ENCODE results near the gene CRAMP1.

The CRAMP1 gene

GRCh38 chr16:1666316-1666715, 54.2 kb downstream of the CRAMP1 start:
- Histone ChIP-seq H3K36me3 (replicated peaks in 1 of 2; ENCODE audit: control insufficient read depth in 2 of 2, insufficient read depth in 2 of 2, low read length in 2 of 2) (peaks cover 75 to 96% of the 10 kb centered on the region in 2 donors), H3K18ac (ENCODE audit: low read length) (no peak overlapping the region), H3K23ac (ENCODE audit: low read depth, low read length, poor library complexity) (no peak overlapping the region), H2BK5ac (ENCODE audit: low read length) (no peak overlapping the region), H2AK5ac (ENCODE audit: low read depth, low read length) (no peak overlapping the region), H2BK12ac (ENCODE audit: low read length) (no peak overlapping the region), H4K91ac (ENCODE audit: low read depth, low read length, poor library complexity) (no peak overlapping the region), H2BK120ac (ENCODE audit: low read depth, low read length) (no peak overlapping the region), H3K27me3 (ENCODE audit: control insufficient read depth in 3 of 3, insufficient read depth in 3 of 3, low read depth in 1 of 3, low read length in 3 of 3) (no peaks in the 10 kb centered on the region), H3K4me3 (ENCODE audit: low read length in 2 of 2) (no peak overlapping the region), H3K14ac (ENCODE audit: low read length) (no peak overlapping the region), H3K27ac (replicated peaks; ENCODE audit: low read length) (no peak overlapping the region), H2AFZ (ENCODE audit: low read length) (no peak overlapping the region), H3K4me1 (ENCODE audit: control insufficient read depth in 2 of 2, insufficient read depth in 1 of 2, low read depth in 1 of 2, low read length in 2 of 2) (no peaks in the 10 kb centered on the region), H3K9me3 (replicated peaks in 1 of 2; ENCODE audit: control insufficient read depth in 2 of 2, insufficient read depth in 1 of 2, low read depth in 1 of 2, low read length in 2 of 2) (no peaks in the 10 kb centered on the region), H3K79me1 (ENCODE audit: low read depth, low read length) (peaks cover 3% of the 10 kb centered on the region), H4K8ac (ENCODE audit: low read depth, low read length) (no peak overlapping the region), H2BK15ac (ENCODE audit: low read length) (no peak overlapping the region), H3K4me2 (ENCODE audit: insufficient read depth, low read length, poor library complexity, severe bottlenecking) (no peak overlapping the region), H3K9ac (ENCODE audit: low read depth, low read length, poor library complexity) (no peak overlapping the region), H3K4ac (ENCODE audit: low read length) (no peak overlapping the region)
- no peak for DNase-seq (ENCODE audit: low spot score)
- WGBS, 2 donors (ENCODE audit: extremely low coverage in 2 of 2, insufficient read length in 2 of 2, insufficient replicate concordance in 1 of 2), result no CpG with 5 or more reads among the region's 13 CpGs

- Histone ChIP-seq H2BK120ac (ENCODE audit: low read depth, low read length) (no peak overlapping the region), H3K4me3 (ENCODE audit: low read length in 2 of 2) (no peak overlapping the region), H3K27me3 (ENCODE audit: control insufficient read depth in 3 of 3, insufficient read depth in 3 of 3, low read depth in 1 of 3, low read length in 3 of 3) (no peaks in the 10 kb centered on the region), H2AK5ac (ENCODE audit: low read depth, low read length) (no peak overlapping the region), H3K27ac (replicated peaks; ENCODE audit: low read length) (no peak overlapping the region), H2BK5ac (ENCODE audit: low read length) (no peak overlapping the region), H4K91ac (ENCODE audit: low read depth, low read length, poor library complexity) (no peak overlapping the region), H3K14ac (ENCODE audit: low read length) (no peak overlapping the region), H3K9ac (ENCODE audit: low read depth, low read length, poor library complexity) (no peak overlapping the region), H2BK12ac (ENCODE audit: low read length) (no peak overlapping the region), H3K36me3 (replicated peaks in 1 of 2; ENCODE audit: control insufficient read depth in 2 of 2, insufficient read depth in 2 of 2, low read length in 2 of 2) (peaks cover 78 to 97% of the 10 kb centered on the region in 2 donors), H2AFZ (ENCODE audit: low read length) (no peak overlapping the region), H3K4me1 (ENCODE audit: control insufficient read depth in 2 of 2, insufficient read depth in 1 of 2, low read depth in 1 of 2, low read length in 2 of 2) (no peaks in the 10 kb centered on the region), H3K18ac (ENCODE audit: low read length) (no peak overlapping the region), H3K4ac (ENCODE audit: low read length) (no peak overlapping the region), H3K9me3 (replicated peaks in 1 of 2; ENCODE audit: control insufficient read depth in 2 of 2, insufficient read depth in 1 of 2, low read depth in 1 of 2, low read length in 2 of 2) (no peaks in the 10 kb centered on the region), H3K4me2 (ENCODE audit: insufficient read depth, low read length, poor library complexity, severe bottlenecking) (no peak overlapping the region), H3K79me1 (ENCODE audit: low read depth, low read length) (peaks cover 3% of the 10 kb centered on the region), H3K23ac (ENCODE audit: low read depth, low read length, poor library complexity) (no peak overlapping the region), H2BK15ac (ENCODE audit: low read length) (no peak overlapping the region), H4K8ac (ENCODE audit: low read depth, low read length) (no peak overlapping the region)
- no peak for DNase-seq (ENCODE audit: low spot score)
- WGBS, 2 donors (ENCODE audit: extremely low coverage in 2 of 2, insufficient read length in 2 of 2, insufficient replicate concordance in 1 of 2), result no CpG with 5 or more reads among the region's 8 CpGs
Observed at GRCh38 chr16:1667271-1667670, 55.1 kb downstream of the CRAMP1 start.

- Histone ChIP-seq H3K4ac (ENCODE audit: low read length) (no peak overlapping the region), H2AK5ac (ENCODE audit: low read depth, low read length) (no peak overlapping the region), H4K91ac (ENCODE audit: low read depth, low read length, poor library complexity) (no peak overlapping the region), H2BK120ac (ENCODE audit: low read depth, low read length) (no peak overlapping the region), H3K4me1 (ENCODE audit: control insufficient read depth in 2 of 2, insufficient read depth in 1 of 2, low read depth in 1 of 2, low read length in 2 of 2) (no peaks in the 10 kb centered on the region), H3K14ac (ENCODE audit: low read length) (no peak overlapping the region), H2BK15ac (ENCODE audit: low read length) (no peak overlapping the region), H2BK12ac (ENCODE audit: low read length) (no peak overlapping the region), H3K9me3 (replicated peaks in 1 of 2; ENCODE audit: control insufficient read depth in 2 of 2, insufficient read depth in 1 of 2, low read depth in 1 of 2, low read length in 2 of 2) (no peaks in the 10 kb centered on the region), H3K4me3 (ENCODE audit: low read length in 2 of 2) (no peak overlapping the region), H2BK5ac (ENCODE audit: low read length) (no peak overlapping the region), H2AFZ (ENCODE audit: low read length) (no peak overlapping the region), H3K79me1 (ENCODE audit: low read depth, low read length) (peaks cover 3% of the 10 kb centered on the region), H3K27ac (replicated peaks; ENCODE audit: low read length) (no peak overlapping the region), H3K4me2 (ENCODE audit: insufficient read depth, low read length, poor library complexity, severe bottlenecking) (no peak overlapping the region), H3K9ac (ENCODE audit: low read depth, low read length, poor library complexity) (no peak overlapping the region), H3K18ac (ENCODE audit: low read length) (no peak overlapping the region), H3K27me3 (ENCODE audit: control insufficient read depth in 3 of 3, insufficient read depth in 3 of 3, low read depth in 1 of 3, low read length in 3 of 3) (no peaks in the 10 kb centered on the region), H4K8ac (ENCODE audit: low read depth, low read length) (no peak overlapping the region), H3K23ac (ENCODE audit: low read depth, low read length, poor library complexity) (peak overlapping the region; percentile 77), H3K36me3 (replicated peaks in 1 of 2; ENCODE audit: control insufficient read depth in 2 of 2, insufficient read depth in 2 of 2, low read length in 2 of 2) (peaks cover 76 to 97% of the 10 kb centered on the region in 2 donors)
- no CpG with 5 or more reads among the region's 14 CpGs for WGBS, 2 donors (ENCODE audit: extremely low coverage in 2 of 2, insufficient read length in 2 of 2, insufficient replicate concordance in 1 of 2)
- DNase-seq (ENCODE audit: low spot score), result no peak
Observed at GRCh38 chr16:1667916-1668315, 55.8 kb downstream of the CRAMP1 start.

GRCh38 chr16:1668612-1669319, 56.6 kb downstream of the CRAMP1 start:
- H3K23ac ChIP-seq (ENCODE audit: low read depth, low read length, poor library complexity), result no peak overlapping the region
- H3K18ac ChIP-seq (ENCODE audit: low read length), result no peak overlapping the region
- no peaks in the 10 kb centered on the region for H3K27me3 ChIP-seq (ENCODE audit: control insufficient read depth in 3 of 3, insufficient read depth in 3 of 3, low read depth in 1 of 3, low read length in 3 of 3)
- H3K9me3 ChIP-seq (replicated peaks in 1 of 2; ENCODE audit: control insufficient read depth in 2 of 2, insufficient read depth in 1 of 2, low read depth in 1 of 2, low read length in 2 of 2), result no peaks in the 10 kb centered on the region
- H3K4me3 ChIP-seq (ENCODE audit: low read length in 2 of 2), result peak overlapping the region in 1 of 2 donors; percentile 16
- H3K4me1 ChIP-seq (ENCODE audit: control insufficient read depth in 2 of 2, insufficient read depth in 1 of 2, low read depth in 1 of 2, low read length in 2 of 2), result no peaks in the 10 kb centered on the region
- no peak overlapping the region for H4K91ac ChIP-seq (ENCODE audit: low read depth, low read length, poor library complexity)
- no peak overlapping the region for H2BK15ac ChIP-seq (ENCODE audit: low read length)
- no peak overlapping the region for H2BK120ac ChIP-seq (ENCODE audit: low read depth, low read length)
- peaks cover 3% of the 10 kb centered on the region for H3K79me1 ChIP-seq (ENCODE audit: low read depth, low read length)
- DNase-seq (ENCODE audit: low spot score), result no peak
- no peak overlapping the region for H3K4ac ChIP-seq (ENCODE audit: low read length)
- no peak overlapping the region for H2AFZ ChIP-seq (ENCODE audit: low read length)
- no peak overlapping the region for H3K9ac ChIP-seq (ENCODE audit: low read depth, low read length, poor library complexity)
- H2AK5ac ChIP-seq (ENCODE audit: low read depth, low read length), result no peak overlapping the region
- no peak overlapping the region for H2BK12ac ChIP-seq (ENCODE audit: low read length)
- no peak overlapping the region for H3K4me2 ChIP-seq (ENCODE audit: insufficient read depth, low read length, poor library complexity, severe bottlenecking)
- no peak overlapping the region for H2BK5ac ChIP-seq (ENCODE audit: low read length)
- H3K27ac ChIP-seq (replicated peaks; ENCODE audit: low read length), result no peak overlapping the region
- H3K36me3 ChIP-seq (replicated peaks in 1 of 2; ENCODE audit: control insufficient read depth in 2 of 2, insufficient read depth in 2 of 2, low read length in 2 of 2), result peaks cover 77 to 97% of the 10 kb centered on the region in 2 donors
- WGBS, 2 donors (ENCODE audit: extremely low coverage in 2 of 2, insufficient read length in 2 of 2, insufficient replicate concordance in 1 of 2), result no CpG with 5 or more reads among the region's 23 CpGs
- H4K8ac ChIP-seq (ENCODE audit: low read depth, low read length), result no peak overlapping the region
- no peak overlapping the region for H3K14ac ChIP-seq (ENCODE audit: low read length)

All from neuronal stem cell (in vitro differentiated cells).